Activated naive CD4-positive, alpha-beta T cell treated with anti-CD3 and anti-CD28 coated beads for 36 hours (primary cell): Measurements from ENCODE around the gene RSPRY1. TPM values are rescaled to one million over a fixed set of nuclear protein-coding genes. Genes with fewer than 3 reads are reported as not detected.

ENCODE experiments used
- CTCF ChIA-PET: fragments of 350-600 bp; sonication (Branson Sonifier 250); formaldehyde crosslinking; loops from one replicate; lab custom pipeline; 2021; ENCODE audit warnings: antibody characterized with exemption; lab: Charles Lee
- DNase-seq: peaks from one replicate; pipeline ENCODE4 v3.0.0-alpha.2; 2020
- H3K27ac Mint-ChIP-seq: one replicate; pipeline ENCODE4 v1.8.0; 2021; ENCODE audit warnings: mild to moderate bottlenecking, mixed read lengths
- H3K27me3 Mint-ChIP-seq: one replicate; pipeline ENCODE4 v1.8.0; 2021; ENCODE audit warnings: low read depth, mixed read lengths
- H3K36me3 Mint-ChIP-seq: one replicate; pipeline ENCODE4 v1.8.0; 2021; ENCODE audit warnings: low read depth, mixed read lengths
- H3K4me1 Mint-ChIP-seq: one replicate; pipeline ENCODE4 v1.8.0; 2021; ENCODE audit warnings: low read depth, mixed read lengths
- H3K4me3 Mint-ChIP-seq: one replicate; pipeline ENCODE4 v1.8.0; 2021; ENCODE audit warnings: mild to moderate bottlenecking, moderate library complexity, mixed read lengths
- H3K9me3 Mint-ChIP-seq: one replicate; pipeline ENCODE4 v1.8.0; 2021; ENCODE audit warnings: mixed read lengths
- intact Hi-C: fragments of 100-400 bp; cut with micrococcal nuclease; formaldehyde crosslinking; loops from one replicate; pipeline ENCODE4 v1.15.1; 2023
- total RNA-seq, 2 experiments: library from RNA; stranded (reverse); gene quantifications; one replicate each; pipeline ENCODE4 v1.2.3, GENCODE V29; 2021

RSPRY1 gene
- total RNA-seq, 2 experiments from 2014 or later, result 25.7 to 28.7 TPM

DNA sequence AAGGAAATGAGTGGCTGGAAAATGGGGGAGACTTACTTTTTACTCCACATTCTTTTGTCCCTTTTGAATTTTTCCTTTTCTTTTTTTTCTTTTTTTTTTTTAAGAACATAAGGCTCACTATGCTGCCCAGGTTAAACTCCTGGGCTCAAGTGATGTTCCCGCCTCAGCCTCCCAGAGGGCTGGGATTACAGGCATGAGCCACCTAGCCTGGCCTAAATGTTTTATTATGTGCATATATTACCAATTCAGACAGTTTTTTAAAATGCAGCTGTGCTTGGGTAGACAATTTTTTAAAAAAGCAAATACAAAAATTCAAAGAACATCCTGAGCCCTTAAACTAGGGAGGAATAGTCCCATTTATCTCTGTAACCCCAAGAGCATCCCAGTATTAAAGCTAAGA lies 28.6 kb upstream of the RSPRY1 start:
- H3K27me3 Mint-ChIP-seq, result no peaks in the 10 kb centered on the region
- H3K4me3 Mint-ChIP-seq, result no peak overlapping the region
- peaks cover 11% of the 10 kb centered on the region for H3K4me1 Mint-ChIP-seq
- H3K36me3 Mint-ChIP-seq, result peaks cover 40% of the 10 kb centered on the region
- no peak for DNase-seq
- H3K27ac Mint-ChIP-seq, result no peak overlapping the region
- CTCF ChIA-PET, result no interaction called here
- intact Hi-C loops, result no loop called here
- no peaks in the 10 kb centered on the region for H3K9me3 Mint-ChIP-seq

GRCh38 chr16:57159447-57159846 lies 26.7 kb upstream of the RSPRY1 start:
- CTCF ChIA-PET, result interaction anchor here (2.2 kb wide), 1 partner anchor 75 kb away, joined by 8 read pairs; no protein-coding TSS in a partner anchor

GRCh38 chr16:57163842-57164241 lies 22.3 kb upstream of the RSPRY1 start:
- no peak overlapping the region for H3K4me3 Mint-ChIP-seq
- peaks cover 24% of the 10 kb centered on the region for H3K36me3 Mint-ChIP-seq

More at GRCh38 chr16:57159447-57159846, 26.7 kb upstream of the RSPRY1 start:
- no peak overlapping the region for H3K4me3 Mint-ChIP-seq
- peaks cover 10% of the 10 kb centered on the region for H3K4me1 Mint-ChIP-seq
- no peaks in the 10 kb centered on the region for H3K9me3 Mint-ChIP-seq
- H3K27ac Mint-ChIP-seq, result no peak overlapping the region
- intact Hi-C loops, result no loop called here
- DNase-seq, result no peak
- H3K36me3 Mint-ChIP-seq, result peaks cover 32% of the 10 kb centered on the region
- no peaks in the 10 kb centered on the region for H3K27me3 Mint-ChIP-seq

DNA sequence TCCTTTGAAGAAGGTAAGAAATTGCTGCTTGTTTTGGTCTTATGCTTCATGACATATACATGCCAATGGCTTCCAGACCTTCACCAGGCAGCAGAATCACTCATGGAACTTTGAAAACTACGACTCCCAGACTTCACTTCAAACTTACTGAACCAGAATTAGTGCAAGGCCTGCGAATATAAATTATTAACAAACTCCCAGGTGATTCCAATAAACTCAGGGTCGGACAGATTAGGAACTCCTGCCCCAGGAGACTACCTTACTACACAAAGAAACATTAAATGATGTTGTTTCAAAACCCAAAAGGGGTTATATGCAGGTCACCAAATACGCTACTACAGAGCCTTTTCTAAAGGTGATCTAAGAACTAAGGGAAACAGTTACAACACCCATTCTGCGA lies 20.6 kb upstream of the RSPRY1 start:
- CTCF ChIA-PET, result interaction anchor here (0.7 to 1.0 kb wide), 2 partner anchors 273 to 276 kb away, joined by 3 to 4 read pairs; no protein-coding TSS in a partner anchor
- no peak for DNase-seq

More at GRCh38 chr16:57163842-57164241, 22.3 kb upstream of the RSPRY1 start:
- Mint-ChIP-seq H3K4me1 (peaks cover 7% of the 10 kb centered on the region), H3K9me3 (no peaks in the 10 kb centered on the region), H3K27ac (no peak overlapping the region), H3K27me3 (no peaks in the 10 kb centered on the region)
- no peak for DNase-seq
- intact Hi-C loops, result no loop called here
- CTCF ChIA-PET, result no interaction called here

DNA sequence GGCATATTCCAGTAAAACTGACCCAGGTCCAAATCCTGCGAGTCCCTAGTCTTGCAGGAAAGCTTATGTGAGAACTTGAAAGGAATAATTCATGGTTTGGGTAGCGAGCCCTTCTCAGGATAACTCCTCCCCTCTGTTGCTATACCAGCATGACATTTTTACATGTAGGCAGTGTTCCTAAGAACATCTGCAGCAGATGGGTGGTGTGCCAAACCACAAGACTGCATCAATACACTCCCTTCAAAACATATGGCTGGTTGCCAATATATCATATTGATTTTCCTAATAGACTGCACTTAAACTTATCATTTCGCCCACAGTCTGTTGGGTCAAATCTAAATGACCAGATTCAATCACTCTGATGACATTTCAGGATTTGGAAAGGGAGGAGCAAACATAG lies 20.2 kb upstream of the RSPRY1 start:
- no peak overlapping the region for H3K4me3 Mint-ChIP-seq
- peaks cover 7% of the 10 kb centered on the region for H3K4me1 Mint-ChIP-seq
- CTCF ChIA-PET, result interaction anchor here (0.9 to 2.4 kb wide), 3 partner anchors 72 to 82 kb away, joined by 3 to 17 read pairs (median 4); partner anchors contain the start of gene CPNE2
- H3K36me3 Mint-ChIP-seq, result peaks cover 20% of the 10 kb centered on the region
- H3K27me3 Mint-ChIP-seq, result no peaks in the 10 kb centered on the region
- H3K27ac Mint-ChIP-seq, result no peak overlapping the region
- DNase-seq, result no peak
- no peaks in the 10 kb centered on the region for H3K9me3 Mint-ChIP-seq
- intact Hi-C loops, result no loop called here

More for the DNA sequence above, 20.6 kb upstream of the RSPRY1 start:
- Mint-ChIP-seq H3K36me3 (peaks cover 19% of the 10 kb centered on the region), H3K9me3 (no peaks in the 10 kb centered on the region), H3K27ac (no peak overlapping the region), H3K27me3 (no peaks in the 10 kb centered on the region), H3K4me1 (peaks cover 7% of the 10 kb centered on the region), H3K4me3 (no peak overlapping the region)
- intact Hi-C loops, result no loop called here

DNA sequence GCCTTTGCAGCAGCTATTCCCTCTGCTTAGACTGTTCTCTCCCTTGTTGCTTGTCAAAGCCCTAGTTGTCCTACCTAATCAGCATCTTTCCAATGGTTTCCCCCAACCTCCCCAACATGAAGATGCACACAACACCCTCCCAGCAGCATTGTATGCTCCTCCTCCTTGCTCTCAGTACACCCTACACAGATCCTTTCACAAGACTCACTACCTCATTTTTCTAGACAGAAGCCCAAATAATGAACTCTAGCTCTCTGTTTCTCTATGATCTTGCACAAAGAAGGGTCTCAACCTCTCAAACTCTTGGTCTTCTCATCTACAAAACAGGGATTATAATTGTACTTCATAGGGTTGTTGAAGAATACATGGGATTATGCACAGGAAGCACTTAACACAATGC lies 19.7 kb upstream of the RSPRY1 start:
- intact Hi-C loops, result no loop called here
- CTCF ChIA-PET, result interaction anchor here (0.8 to 2.4 kb wide), 4 partner anchors 73 to 203 kb away, joined by 3 to 17 read pairs (median 4); partner anchors contain the start of gene CPNE2

GRCh38 chr16:57166951-57167350 lies 19.2 kb upstream of the RSPRY1 start:
- H3K9me3 Mint-ChIP-seq, result no peaks in the 10 kb centered on the region
- H3K4me1 Mint-ChIP-seq, result peaks cover 7% of the 10 kb centered on the region
- CTCF ChIA-PET, result interaction anchor here (0.7 to 2.4 kb wide), 5 partner anchors 73 to 203 kb away, joined by 3 to 17 read pairs (median 4); partner anchors contain the start of gene CPNE2
- intact Hi-C loops, result no loop called here
- no peak overlapping the region for H3K27ac Mint-ChIP-seq
- no peak for DNase-seq
- no peaks in the 10 kb centered on the region for H3K27me3 Mint-ChIP-seq
- no peak overlapping the region for H3K4me3 Mint-ChIP-seq
- peaks cover 24% of the 10 kb centered on the region for H3K36me3 Mint-ChIP-seq

More for the DNA sequence above, 19.7 kb upstream of the RSPRY1 start:
- DNase-seq, result no peak
- no peak overlapping the region for H3K4me3 Mint-ChIP-seq
- peaks cover 21% of the 10 kb centered on the region for H3K36me3 Mint-ChIP-seq
- no peaks in the 10 kb centered on the region for H3K27me3 Mint-ChIP-seq
- H3K4me1 Mint-ChIP-seq, result peaks cover 7% of the 10 kb centered on the region
- no peaks in the 10 kb centered on the region for H3K9me3 Mint-ChIP-seq
- no peak overlapping the region for H3K27ac Mint-ChIP-seq

GRCh38 chr16:57167538-57167937 lies 18.6 kb upstream of the RSPRY1 start:
- Mint-ChIP-seq H3K27me3 (no peaks in the 10 kb centered on the region), H3K4me1 (peaks cover 7% of the 10 kb centered on the region), H3K36me3 (peaks cover 25% of the 10 kb centered on the region), H3K9me3 (no peaks in the 10 kb centered on the region), H3K27ac (no peak overlapping the region), H3K4me3 (no peak overlapping the region)
- CTCF ChIA-PET, result interaction anchor here (0.7 to 2.4 kb wide), 3 partner anchors 74 to 83 kb away, joined by 4 to 17 read pairs (median 4); partner anchors contain the start of gene CPNE2
- intact Hi-C loops, result no loop called here
- no peak for DNase-seq

DNA sequence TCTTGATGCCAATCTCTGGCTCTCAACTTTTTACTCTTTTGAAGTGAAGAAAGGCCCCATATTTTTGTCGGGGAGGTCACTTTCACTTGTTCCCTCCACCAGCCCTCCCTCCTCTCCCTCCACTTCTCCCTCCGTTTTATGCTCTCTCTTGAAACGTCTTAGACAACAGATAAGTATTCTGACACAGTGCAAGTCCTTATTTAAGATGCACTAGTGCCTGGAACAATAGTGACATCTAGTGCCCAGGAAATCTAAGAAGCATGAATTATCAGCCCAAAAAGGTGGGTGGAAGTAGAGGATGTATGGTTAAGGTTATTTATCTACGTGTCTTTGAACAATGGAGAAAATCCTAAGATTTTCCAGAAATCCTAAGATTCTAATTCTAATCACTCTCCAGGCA lies 18.2 kb upstream of the RSPRY1 start:
- Mint-ChIP-seq H3K4me3 (no peak overlapping the region), H3K9me3 (no peaks in the 10 kb centered on the region), H3K27ac (no peak overlapping the region), H3K36me3 (peaks cover 26% of the 10 kb centered on the region), H3K27me3 (no peaks in the 10 kb centered on the region), H3K4me1 (peaks cover 7% of the 10 kb centered on the region)
- DNase-seq, result no peak
- intact Hi-C loops, result loop anchor here (1.0 kb wide), 4 partner anchors 40 to 204 kb away; no protein-coding TSS in a partner anchor
- CTCF ChIA-PET, result interaction anchor here (0.7 to 2.4 kb wide), 3 partner anchors 74 to 292 kb away, joined by 4 to 17 read pairs (median 4); no protein-coding TSS in a partner anchor

DNA sequence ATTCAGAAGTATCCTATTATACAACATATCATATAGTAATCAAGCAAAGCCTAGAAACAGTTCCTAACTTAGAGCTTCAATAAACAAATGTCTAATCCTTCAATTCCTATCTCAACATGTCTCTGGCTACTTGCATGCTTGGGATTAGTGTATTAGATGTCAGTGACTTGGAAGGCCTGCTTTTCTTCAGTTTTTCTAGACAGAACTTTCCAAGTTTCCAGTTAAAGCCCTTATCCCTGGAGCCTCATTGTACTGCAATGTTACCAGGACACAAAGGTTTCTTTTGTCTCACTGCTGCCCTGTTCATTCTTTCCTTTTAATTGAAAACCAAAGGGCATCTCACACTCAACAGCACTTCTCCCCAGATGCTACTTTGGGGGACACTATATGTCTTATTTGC lies 16.8 kb upstream of the RSPRY1 start:
- intact Hi-C loops, result no loop called here
- H3K36me3 Mint-ChIP-seq, result peaks cover 28% of the 10 kb centered on the region
- H3K4me3 Mint-ChIP-seq, result no peak overlapping the region
- DNase-seq, result no peak
- no peak overlapping the region for H3K27ac Mint-ChIP-seq
- no peaks in the 10 kb centered on the region for H3K27me3 Mint-ChIP-seq
- H3K4me1 Mint-ChIP-seq, result peaks cover 7% of the 10 kb centered on the region
- H3K9me3 Mint-ChIP-seq, result no peaks in the 10 kb centered on the region
- CTCF ChIA-PET, result interaction anchor here (1.0 to 2.2 kb wide), 4 partner anchors 17 to 85 kb away, joined by 3 to 17 read pairs (median 7); partner anchors contain the start of gene CPNE2

DNA sequence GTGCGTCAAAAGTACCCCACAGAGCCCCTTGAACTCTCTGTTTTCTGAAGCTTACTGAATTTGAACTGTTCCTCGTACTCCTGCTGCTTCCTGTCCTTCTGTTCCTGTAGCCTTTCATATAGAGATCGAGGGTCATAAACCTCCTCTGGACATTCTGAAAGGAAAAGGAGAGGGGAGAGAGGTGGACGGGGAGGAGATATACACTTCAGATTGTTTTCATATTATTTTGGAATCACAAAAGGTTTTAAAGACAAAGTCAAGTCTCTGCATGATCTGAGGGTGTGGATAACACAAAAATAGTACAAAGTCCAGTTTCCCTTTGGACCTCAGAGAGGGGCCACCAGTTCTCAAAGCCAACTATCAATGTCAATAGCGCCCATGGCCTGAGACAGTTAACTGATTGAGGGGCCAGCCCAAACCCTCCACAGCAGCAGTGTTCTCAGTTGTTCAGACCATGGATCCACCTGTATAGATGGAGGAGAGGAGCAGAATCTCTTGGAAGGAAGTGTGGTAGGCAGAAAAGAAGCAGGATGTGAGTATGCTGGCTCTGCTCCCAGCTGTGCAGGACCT lies 13.3 kb upstream of the RSPRY1 start:
- intact Hi-C loops, result no loop called here
- no peak for DNase-seq
- no peaks in the 10 kb centered on the region for H3K27me3 Mint-ChIP-seq
- H3K36me3 Mint-ChIP-seq, result peaks cover 24% of the 10 kb centered on the region
- H3K9me3 Mint-ChIP-seq, result no peaks in the 10 kb centered on the region
- H3K4me3 Mint-ChIP-seq, result no peak overlapping the region
- H3K27ac Mint-ChIP-seq, result no peak overlapping the region
- peaks cover 4% of the 10 kb centered on the region for H3K4me1 Mint-ChIP-seq
- CTCF ChIA-PET, result interaction anchor here (0.6 to 0.9 kb wide), 2 partner anchors 77 to 80 kb away, joined by 3 to 4 read pairs; partner anchors contain the start of gene CPNE2

GRCh38 chr16:57175896-57176295 lies 10.2 kb upstream of the RSPRY1 start:
- CTCF ChIA-PET, result interaction anchor here (1.0 kb wide), 1 partner anchor 10 kb away, joined by 3 read pairs; the partner anchor contains the start of gene PSME3IP1
- H3K4me1 Mint-ChIP-seq, result peaks cover 3% of the 10 kb centered on the region
- no peak for DNase-seq
- intact Hi-C loops, result no loop called here
- H3K36me3 Mint-ChIP-seq, result peaks cover 17% of the 10 kb centered on the region
- no peak overlapping the region for H3K27ac Mint-ChIP-seq
- no peak overlapping the region for H3K4me3 Mint-ChIP-seq
- no peaks in the 10 kb centered on the region for H3K27me3 Mint-ChIP-seq
- no peaks in the 10 kb centered on the region for H3K9me3 Mint-ChIP-seq
